Femur (tissue), 1 donor: Measurements from ENCODE around the gene STEAP1B.
A peak's percentile ranks its signal among the peaks of the same experiment; 100 is the strongest.
"Not testable (repeated sequence)": the region's sequence is repeated elsewhere in the genome, so short reads cannot be mapped to it uniquely, and the experiment has no call there.

Experiments
- DNase-seq: peaks from one replicate; pipeline ENCODE4 v3.0.0-alpha.2; 2017

Gene STEAP1B

DNA sequence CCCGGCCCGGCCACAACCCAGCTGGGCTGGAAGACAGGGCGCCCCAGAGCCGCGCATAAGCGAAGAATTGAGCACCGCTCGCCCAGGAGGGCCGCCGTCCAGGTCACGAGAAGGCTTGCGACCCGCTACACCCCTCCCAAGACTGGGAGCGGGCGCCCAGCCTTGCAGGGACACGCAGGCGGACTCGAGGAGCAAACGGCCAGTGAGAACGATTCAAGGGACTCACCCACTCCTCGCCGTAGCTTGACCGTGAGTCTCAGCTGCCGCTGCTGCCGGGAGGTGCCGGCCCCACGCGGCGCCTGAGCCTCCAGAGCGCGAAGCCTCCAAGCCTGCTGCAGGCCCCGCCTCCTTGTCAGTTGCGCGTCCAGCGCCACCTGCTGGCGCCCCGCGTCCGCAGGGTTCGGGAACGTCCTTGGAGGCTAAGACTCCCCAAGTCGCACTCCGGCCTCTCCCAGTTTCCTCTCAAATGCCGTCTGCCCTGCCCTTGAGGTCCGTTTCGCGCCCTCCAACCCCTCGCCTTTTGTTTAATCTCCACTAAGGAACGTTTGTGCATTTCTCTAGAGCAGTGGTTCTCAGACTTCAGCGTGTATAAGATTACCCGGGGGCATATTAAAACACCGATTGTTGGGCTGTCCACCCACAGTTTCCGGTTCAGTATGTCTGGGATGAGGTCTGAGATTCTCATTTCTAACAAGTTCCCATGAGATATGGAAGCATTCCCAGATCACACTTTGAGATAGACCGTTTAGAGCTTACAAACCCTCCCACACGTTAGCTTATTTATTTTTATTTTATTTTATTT is at the start of gene STEAP1B:
Gene STEAP1B (minus strand): TSS at position 301 of the 802 bp plus-strand sequence. CDS start 5,333 bp downstream, outside the sequence.
- peak; percentile 90 for DNase-seq

DNA sequence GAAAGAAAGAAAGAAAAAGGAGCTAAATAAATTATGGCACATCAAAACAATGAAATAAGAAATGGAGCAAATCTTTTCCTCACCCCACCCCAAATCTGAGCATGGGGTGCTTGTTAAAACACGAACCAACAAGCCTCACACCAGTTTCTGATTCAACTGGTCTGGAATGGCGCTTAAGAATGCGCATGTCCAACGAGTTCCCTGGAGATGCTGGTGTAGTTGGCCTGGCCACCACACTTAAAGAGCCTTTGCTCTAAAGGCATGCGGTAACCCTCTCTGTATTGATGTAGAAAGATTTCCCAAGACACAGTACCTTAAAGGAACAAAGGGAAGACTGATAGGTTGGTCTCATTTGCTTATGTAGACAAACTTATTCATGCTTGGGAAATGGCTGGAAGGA is 49.1 kb upstream of the STEAP1B start:
- DNase-seq: no peak

DNA sequence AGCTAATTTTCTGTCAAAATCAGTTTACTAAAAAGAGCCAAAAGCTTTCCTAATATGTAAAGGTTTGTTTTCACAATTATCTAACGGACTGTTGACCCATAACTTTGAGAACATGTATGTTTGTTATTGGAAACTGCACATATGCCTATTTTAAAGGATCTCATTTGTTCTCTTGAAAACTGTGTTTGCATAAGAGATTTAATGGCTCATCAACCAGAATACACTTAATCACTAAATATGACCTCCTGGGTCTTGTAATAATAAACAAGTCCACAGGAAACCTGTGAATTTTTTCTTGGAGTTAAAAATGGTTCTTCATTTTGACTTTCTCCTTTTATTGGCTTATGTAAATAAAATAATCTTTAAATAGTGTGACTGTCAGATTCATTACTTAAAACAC is 48.3 kb upstream of the STEAP1B start:
- DNase-seq: no peak

DNA sequence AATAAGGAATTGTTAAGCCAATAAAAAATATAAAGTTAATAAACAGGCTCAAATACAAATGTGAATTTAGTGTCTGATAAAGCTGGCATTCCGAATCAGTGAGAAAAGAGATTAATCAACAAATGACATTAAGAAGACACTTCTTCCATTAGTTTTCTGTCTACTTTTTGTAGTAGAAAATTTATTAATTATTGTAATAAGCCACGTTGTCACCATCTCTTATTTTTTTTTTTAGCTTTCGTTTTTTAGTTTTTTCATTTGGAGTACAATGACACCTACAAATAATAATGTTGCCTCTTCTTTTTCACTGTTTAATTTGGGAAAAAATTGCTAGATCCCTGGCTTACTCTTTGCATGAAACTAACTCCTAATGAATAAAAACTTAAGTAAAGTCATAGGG is 46.8 kb upstream of the STEAP1B start:
- no peak for DNase-seq

DNA sequence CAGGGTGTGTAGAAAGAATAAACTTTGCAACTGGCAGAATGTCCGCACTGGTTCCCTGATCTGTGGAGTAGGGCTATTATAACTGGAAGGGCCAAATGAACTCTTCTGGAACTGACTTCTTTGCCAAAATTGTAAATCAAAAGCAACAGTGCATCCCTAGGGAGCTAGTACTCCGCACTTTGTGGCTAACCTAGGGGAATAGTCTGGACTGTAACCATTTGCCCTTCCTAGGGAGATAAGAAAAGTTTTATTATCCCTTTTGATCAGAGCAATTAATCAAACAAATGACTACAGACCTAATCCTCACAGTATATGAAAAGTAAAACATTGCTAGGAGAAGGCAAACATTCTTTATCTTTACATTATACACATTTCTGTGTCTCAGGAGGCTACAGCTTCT is 45.5 kb upstream of the STEAP1B start:
- no peak for DNase-seq

DNA sequence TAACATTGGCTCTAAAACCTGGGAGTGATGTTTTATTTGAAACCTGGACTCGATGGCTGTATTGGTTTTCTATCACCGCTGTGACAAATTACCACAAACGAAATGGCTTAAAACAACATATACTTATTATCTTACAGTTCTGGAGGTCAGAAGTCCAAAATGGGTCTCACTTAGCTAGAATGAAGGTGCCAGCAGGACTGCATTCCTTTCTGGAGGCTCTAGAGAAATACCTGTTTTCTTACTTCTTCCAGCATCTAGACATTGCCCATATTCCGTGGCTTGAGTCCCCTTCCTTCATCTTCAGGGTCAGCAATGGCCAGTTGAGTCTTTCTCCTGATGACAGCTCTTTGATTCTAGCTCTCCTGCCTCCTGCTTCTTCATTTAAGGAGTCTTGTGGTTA is 44.3 kb upstream of the STEAP1B start:
- no peak for DNase-seq

DNA sequence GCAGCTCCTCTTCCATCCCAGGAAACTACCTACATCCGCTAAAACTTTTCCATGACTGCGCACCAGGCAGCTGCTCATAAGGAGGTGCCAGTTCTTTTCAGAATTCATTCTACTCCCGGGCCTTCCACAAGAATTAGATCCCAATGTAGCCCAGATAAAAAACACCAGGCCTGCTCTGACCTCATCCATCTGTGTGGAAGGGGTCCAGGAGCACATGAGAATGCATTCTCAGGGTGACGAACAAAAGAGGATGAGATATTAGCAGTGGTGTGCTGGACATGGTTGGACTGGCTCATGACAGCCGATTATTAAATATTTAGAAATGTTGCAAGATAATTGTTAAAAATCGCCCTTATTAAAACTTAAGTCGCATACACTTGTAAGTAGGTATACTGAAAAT is 43.2 kb upstream of the STEAP1B start:
- no peak for DNase-seq

DNA sequence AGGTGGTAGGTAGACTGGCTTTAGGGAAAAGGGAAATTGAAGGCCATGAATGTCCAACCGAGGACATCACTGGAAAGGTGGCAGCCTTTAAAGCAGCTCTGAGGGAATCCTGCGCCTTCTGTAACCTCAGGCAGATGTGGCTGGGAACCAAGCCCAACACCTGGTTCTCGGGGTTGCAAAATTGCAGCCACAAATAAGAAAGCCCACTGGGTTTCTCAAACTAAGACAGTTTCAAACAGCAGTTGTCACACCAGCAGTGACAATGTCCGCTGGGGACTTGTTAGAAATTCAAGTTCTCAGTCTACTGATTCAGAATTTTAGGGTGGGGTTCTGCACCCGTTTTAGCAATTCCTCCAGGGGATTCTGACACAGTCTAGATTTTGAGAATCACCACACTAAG is 42.7 kb upstream of the STEAP1B start:
- DNase-seq: no peak

DNA sequence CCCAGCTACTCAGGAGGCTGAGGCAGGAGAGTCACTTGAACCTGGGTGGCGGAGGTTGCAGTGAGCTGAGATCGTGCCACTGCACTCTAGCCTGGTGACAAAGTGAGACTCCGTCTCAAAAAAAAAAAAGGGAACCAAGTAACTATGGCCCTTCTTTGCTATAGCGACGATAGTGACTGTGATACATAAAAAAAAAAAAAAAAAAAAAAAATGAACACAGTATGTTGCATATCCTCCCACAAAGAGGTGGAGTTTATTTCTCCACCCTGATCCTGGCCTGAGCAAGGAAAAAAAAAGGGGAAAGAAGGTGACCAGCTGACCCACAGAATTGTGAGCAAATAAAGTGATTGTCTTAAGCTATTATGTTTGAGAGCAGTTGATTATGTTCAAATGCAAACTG is 42.3 kb upstream of the STEAP1B start:
- no peak for DNase-seq

DNA sequence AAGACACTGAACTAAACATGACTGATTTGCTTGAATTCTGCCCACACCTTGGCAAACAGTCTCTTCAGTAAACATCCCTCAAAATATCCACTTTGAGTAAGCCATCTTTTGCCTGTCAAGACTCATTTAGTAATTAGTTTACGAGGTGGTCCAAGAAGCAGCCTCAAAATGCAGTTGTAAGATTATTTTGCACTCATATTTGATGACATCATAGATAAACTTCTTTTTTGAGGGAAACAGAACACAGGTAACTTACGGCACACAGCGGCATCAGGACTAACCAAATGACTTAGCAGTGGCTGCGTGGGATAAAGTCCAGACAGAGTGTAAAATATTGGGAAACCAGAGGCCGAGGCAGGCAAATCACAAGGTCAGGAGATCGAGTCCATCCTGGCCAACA is 41.8 kb upstream of the STEAP1B start:
- DNase-seq: no peak

DNA sequence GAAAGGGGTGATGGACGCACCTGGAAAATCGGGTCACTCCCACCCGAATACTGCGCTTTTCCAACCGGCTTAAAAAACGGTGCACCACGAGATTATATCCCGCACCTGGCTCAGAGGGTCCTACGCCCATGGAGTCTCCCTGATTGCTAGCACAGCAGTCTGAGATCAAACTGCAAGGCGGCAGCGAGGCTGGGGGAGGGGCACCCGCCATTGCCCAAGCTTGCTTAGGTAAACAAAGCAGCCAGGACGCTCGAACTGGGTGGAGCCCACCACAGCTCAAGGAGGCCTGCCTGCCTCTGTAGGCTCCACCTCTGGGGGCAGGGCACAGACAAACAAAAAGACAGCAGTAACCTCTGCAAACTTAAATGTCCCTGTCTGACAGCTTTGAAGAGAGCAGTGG is 28.5 kb upstream of the STEAP1B start:
- not testable (repeated sequence) for DNase-seq

DNA sequence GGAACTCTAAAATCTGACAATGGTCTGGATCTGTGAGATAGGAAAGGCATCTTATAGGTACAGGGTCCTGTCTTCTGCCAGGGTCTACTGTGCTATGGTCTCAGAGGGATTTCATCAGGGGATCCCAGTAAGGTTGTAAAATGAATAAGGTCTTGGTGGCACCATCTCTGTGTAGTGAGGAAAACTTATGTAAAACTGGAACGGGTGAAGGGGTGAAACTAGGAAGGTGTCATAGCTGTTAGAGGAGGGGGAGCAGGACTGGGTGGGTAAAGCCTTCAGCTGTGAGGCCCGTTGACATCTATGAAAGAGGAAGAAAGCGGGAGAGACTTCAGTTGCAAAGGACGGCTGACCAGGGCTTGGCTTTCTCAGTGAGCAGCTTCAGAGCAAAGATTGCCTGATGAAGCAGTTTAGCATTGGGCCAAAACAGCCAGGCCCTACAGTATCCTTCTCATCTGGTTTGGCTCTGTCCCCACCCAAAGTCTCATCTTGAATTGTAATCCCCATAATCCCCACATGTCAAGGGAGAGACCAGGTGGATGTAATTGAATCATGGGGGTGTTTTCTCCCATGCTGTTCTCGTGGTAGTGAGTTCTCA is 24.5 kb upstream of the STEAP1B start:
- DNase-seq: not testable (repeated sequence)

DNA sequence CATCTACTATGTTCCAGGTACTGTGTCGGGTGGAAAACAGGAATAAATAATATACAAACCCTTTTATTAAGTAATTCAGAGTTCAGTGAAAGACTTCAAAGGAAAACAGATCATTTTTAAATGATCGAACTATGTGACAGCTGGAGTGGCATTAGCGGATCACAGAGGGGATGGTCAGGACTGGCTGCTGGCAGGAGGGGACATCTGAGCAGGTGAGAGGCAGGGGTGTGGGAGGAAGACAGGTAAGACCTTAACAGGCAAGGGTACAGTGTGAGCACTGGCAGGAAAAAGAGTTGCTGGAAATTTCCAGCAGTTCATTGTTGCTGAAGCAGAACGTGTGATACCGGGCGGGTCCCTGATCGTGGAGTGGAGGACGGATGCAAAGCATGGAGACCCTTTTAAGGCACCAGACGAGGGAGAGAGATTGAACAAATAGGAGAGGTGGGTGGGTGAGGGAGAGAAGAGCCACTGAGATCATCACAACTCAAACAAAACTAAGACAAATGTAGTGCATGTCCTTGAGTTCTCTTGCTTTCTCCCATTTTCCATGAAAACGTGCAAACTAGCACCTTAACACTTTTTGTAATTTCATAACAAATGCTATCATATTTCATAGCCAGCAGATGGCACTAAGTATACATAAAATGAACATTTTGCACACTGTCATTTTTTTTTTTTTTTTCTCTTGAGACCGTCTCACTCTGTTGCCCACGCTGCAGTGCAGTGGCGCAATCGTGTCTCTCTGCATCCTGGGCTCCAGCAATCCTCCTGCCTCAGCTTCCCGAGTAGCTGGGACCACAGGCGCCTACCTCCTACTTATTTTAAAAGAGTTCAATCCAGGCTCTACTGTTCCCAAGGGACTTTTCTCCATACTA is 23.7 kb upstream of the STEAP1B start:
- not testable (repeated sequence) for DNase-seq

DNA sequence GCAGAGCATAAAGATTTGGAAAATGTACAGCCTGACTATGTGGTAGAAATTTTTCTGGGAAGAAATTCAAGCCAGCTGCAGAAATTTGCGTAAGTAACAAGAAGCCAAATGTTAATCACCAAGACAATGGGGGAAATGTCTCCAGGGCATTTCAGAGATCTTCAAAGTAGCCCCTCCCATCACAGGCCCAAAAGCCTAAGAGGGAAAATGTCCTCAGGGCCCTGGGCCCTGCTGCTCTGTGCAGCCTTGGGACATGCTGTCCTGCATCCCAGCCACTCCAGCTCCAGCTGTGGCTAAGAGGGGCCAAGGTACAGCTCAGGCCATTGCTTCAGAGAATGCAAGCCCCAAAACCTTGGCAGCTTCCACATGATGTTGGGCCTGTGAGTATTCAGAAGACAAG is 19.6 kb upstream of the STEAP1B start:
- DNase-seq: not testable (repeated sequence)

DNA sequence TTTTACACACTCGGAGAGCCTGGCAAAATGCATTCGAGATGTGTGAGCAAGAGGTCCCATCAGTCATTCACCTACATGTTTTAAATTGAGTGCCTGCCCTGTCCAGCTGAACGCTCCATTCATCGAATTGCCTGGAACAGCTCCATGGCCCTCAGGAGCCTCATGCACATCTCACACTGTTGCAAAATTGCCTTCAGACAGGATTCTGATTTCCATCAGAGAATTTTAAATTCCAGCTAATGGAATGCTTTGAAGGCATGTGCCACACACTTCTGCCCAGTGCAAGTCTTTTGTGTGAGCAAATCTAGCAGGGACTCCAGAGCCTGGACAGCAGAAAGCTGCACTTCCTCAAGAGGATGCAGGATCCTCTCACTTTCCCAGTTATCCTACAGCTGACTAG is 17.0 kb upstream of the STEAP1B start:
- DNase-seq: not testable (repeated sequence)

DNA sequence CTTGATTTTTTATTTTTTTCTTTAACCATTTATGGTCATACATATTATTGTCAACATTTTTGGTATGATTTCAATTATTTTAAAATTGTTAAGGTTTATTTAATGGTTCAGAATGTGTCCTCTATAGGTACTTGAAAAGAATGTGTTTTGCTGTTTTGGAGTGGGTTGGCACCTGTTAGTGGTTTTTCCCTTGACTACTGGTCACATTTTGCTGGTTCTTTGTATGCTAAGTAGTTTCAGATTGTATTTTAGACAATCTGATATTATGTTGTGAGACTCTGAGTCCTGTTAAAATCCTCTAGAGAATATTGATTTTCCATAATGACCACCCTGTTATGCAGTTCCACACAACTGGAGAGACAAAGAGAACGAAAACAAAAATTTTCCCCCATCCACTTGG is 15.0 kb upstream of the STEAP1B start:
- DNase-seq: not testable (repeated sequence)

DNA sequence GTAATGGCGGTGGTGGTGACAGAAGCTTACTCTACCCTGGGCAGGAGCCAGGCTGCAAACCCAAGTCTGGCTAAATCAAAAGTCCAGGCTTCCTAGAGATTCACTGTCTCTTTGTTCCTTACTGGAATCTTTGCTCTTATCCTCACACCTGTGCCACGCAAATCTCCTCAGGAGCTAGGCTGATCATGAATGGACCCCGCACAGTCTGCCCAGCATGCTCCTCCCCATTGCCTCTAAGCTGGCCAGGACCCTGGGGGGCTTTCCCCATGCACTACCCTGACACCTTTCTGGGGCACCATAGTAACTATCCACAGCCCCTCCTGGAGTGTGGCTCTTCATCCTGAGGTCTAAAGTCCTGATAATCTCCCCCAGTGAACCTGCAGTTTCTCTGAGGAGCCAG is 7.3 kb upstream of the STEAP1B start:
- not testable (repeated sequence) for DNase-seq

DNA sequence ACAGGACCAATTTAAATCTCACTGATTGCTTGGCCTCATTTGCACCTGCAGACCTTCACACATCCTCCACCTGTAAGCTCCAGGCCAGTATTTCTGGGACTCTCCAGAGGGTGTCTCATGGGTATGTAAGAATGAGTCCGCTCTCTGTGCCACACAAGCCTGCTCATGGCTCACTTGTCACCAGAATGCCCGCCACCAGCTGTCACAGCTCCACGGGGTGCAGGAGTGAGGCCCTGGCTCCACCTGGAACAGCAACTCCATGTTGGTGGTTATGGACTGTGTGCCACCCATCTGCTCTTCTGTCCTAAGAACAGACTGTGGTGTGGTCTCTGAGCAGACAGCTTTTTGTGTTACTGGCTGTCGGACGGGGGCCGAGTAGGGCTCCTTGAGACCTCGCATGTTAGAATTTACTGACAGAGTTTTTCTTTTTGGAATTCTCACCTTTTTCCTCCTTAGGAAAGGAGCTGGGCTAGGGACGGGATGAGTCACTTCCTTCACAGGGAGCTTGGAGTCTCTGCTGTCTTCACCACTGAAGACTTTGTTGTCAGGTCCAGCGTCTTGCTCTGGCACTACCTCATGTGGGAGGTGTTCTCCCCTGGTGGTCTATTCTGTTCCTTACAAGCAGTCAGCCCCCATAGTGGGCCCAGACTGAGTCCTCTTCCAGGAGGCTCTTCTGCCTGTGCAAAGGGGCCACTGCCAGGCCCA is 6.5 kb upstream of the STEAP1B start:
- not testable (repeated sequence) for DNase-seq

DNA sequence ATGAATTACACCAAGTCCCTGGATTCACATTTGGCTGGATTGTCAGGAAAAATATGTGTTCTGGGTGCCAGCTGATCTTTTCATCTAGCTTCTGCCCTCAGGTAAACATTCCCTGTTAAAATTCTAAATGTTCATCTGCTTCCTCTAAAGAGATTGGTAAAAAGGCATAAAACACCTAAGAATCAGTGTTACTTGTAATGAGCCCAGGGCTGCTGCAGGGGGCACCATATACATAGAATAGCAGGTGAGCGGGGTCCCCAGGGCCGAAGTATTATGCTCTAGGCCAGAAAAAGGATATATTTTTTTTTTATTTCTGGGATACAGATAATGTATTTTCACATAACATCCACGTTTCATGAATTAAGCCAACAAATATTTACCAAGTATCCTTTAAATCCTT is 4.5 kb upstream of the STEAP1B start:
- not testable (repeated sequence) for DNase-seq

DNA sequence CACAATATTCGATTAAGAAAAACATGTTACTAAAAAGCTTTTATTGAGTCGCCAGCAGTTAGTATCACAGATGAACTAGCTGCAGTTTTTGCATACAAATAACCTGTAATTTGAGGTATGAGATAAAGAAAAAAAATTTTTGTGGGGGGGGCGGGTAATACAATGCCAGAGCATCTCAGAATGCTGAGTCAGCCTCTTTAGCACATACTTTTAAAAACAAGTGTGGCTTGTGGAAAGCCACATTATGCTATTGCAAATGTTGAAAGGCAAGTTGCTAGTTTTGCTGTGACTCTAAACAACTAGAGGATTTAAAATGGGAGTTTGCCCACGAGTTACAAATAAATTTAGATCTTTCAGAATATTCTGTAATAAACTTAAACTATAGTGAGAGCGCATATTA is 2.1 kb upstream of the STEAP1B start:
- not testable (repeated sequence) for DNase-seq

DNA sequence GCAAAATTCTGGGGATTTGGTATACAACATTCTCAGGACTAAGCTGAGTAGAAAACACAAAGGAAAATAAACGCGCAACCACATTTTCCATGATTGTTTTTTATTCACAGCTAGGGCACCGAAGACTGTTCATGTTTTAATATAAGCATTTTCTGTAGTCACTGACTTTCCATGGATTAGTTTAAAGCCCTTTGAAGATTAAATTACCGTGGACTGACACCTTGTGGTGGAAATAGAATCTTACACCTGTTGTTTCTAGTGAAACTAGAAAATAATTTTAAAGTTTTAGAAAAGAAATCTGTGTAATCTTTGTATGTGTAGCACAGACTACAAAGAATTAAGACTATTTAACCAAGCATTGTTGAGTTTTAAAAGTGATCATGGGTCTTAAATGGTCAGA is 1.3 kb upstream of the STEAP1B start:
- not testable (repeated sequence) for DNase-seq

DNA sequence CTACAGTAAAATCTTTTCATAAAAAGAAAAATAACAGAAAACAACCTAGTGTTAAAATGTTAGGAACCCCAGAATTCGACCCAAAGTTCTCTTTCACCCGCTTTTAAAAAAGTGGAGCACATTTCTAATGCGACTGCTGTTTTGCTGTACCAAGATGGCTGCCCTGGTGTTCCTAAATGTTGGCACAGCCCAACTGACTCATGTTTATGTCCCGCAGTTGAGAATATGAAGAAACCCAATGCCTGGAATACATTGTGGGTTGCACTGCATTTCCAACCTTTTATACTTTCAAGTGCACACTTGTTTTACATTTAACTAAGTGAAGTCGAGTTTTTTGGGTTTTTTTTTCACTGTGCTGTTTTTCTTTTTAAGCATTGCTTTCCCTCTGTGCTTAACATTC is 944 bp downstream of the STEAP1B start:
- DNase-seq: no peak

DNA sequence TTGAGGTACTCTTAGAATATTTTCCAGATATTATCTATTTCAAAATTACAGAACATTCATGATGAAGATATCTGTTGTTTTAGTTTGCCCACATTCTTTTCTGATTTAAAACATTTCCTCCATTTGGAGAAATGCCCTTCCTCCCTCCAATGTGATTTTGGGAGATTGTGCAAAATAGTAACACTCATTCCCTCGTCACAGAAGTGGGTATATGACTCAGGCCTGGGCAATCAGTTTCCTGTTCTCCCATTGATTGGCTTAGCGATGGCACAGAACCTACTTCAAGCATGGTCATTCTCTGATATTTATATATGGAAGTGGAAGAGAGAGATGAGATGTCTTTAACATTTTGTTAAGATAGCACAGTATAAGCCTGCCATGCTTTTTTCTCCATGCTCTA is 3.1 kb downstream of the STEAP1B start:
- not testable (repeated sequence) for DNase-seq
